Hepatocyte (in vitro differentiated cells): ENCODE results near the gene BST2.

Experiments used
- CTCF ChIP-seq: fragments of 200-600 bp; sonication (generic); IDR thresholded peaks from 2 replicates; pipeline ENCODE4 v1.5.1; 2016; ENCODE audit warnings: antibody characterized with exemption, mild to moderate bottlenecking; ENCODE audit not compliant: poor library complexity
- EZH2 ChIP-seq: fragments of 200-600 bp; sonication (generic); IDR thresholded peaks from 2 replicates; pipeline ENCODE4 v1.6.1; 2016; ENCODE audit warnings: antibody characterized with exemption, mild to moderate bottlenecking, borderline replicate concordance
- EZH2phosphoT487 ChIP-seq: fragments of 200-600 bp; sonication (generic); IDR thresholded peaks from one replicate; pipeline ENCODE4 v1.6.1; 2018; ENCODE audit warnings: antibody characterized with exemption, mild to moderate bottlenecking, low read depth, moderate library complexity; ENCODE audit not compliant: unreplicated experiment, severe bottlenecking

- TF ChIP-seq EZH2, result no peak
- no peak for TF ChIP-seq CTCF
- no peak for TF ChIP-seq EZH2phosphoT487
These were observed 24.2 kb upstream of the BST2 start for GRCh38 chr19:17429641-17430113.
